ENCODE data around the gene ZNF346.

DNA sequence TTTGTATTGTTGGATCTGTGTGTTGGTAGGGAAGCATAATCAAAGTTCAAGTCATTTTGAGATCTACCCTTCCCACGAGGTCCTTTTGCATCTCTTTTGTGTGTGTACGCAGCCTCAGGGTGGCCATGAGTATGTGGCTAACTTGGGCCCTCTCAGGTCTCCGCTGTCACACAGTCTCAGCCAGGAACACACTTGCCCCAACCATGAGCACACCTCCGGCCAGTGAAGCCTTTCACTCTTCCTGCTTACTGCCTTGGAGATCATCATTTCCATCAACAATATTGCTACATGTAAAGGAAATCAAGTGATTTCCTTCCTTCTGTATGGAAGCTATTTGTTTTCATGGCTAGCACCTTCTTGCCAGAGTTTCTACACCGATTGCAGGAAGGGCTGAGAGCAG, 13.9 kb downstream of the ZNF346 start:
- no peak for TF ChIP-seq EZH2 (IDR thresholded peaks at IDR 0.05; ENCODE audit: borderline replicate concordance)
- TF ChIP-seq, protein P1, sequence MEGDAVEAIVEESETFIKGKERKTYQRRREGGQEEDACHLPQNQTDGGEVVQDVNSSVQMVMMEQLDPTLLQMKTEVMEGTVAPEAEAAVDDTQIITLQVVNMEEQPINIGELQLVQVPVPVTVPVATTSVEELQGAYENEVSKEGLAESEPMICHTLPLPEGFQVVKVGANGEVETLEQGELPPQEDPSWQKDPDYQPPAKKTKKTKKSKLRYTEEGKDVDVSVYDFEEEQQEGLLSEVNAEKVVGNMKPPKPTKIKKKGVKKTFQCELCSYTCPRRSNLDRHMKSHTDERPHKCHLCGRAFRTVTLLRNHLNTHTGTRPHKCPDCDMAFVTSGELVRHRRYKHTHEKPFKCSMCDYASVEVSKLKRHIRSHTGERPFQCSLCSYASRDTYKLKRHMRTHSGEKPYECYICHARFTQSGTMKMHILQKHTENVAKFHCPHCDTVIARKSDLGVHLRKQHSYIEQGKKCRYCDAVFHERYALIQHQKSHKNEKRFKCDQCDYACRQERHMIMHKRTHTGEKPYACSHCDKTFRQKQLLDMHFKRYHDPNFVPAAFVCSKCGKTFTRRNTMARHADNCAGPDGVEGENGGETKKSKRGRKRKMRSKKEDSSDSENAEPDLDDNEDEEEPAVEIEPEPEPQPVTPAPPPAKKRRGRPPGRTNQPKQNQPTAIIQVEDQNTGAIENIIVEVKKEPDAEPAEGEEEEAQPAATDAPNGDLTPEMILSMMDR (IDR thresholded peaks at IDR 0.05; ENCODE audit: poor library complexity), result no peak
- no peak for TF ChIP-seq EZH2phosphoT487 (IDR thresholded peaks at IDR 0.05; ENCODE audit: low read depth, severe bottlenecking, unreplicated experiment)
